PC-3 (cell line): ENCODE data around the gene MYH9. TPM values are rescaled to one million over a fixed set of nuclear protein-coding genes. Genes with fewer than 3 reads are reported as not detected.

Source experiments
- ATAC-seq: fragments of 200-7000 bp; cut with Tn5 transposase; 2 replicates; pipeline ENCODE4 v1.9.1; 2020; ENCODE audit warnings: mild to moderate bottlenecking, moderate library complexity
- BruUV-seq: library from RNA; stranded (reverse); fragments of 400-500 nt; replicated peaks from 2 replicates; lab custom pipeline; 2021; lab: Mats Ljungman, UMichigan
- CTCF ChIA-PET: fragments of 300-600 bp; sonication (Branson Sonifier 250); formaldehyde crosslinking; loops from one replicate; lab custom pipeline; 2022; ENCODE audit warnings: antibody characterized with exemption; lab: Charles Lee
- POLR2A ChIA-PET: fragments of 300-600 bp; sonication (Branson Sonifier 250); formaldehyde crosslinking; loops from one replicate; lab custom pipeline; 2022; ENCODE audit warnings: antibody characterized with exemption; ENCODE audit not compliant: unreplicated experiment; lab: Charles Lee
- DNase-seq: peaks from one replicate; pipeline ENCODE4 v3.0.0-alpha.2; 2015
- H2AFZ ChIP-seq: fragments of 300-600 bp; sonication (generic); 2 replicates; pipeline ENCODE4 v1.6.0; 2016; ENCODE audit warnings: antibody characterized with exemption, low read length
- H3F3A ChIP-seq: fragments of 300-600 bp; sonication (generic); one replicate; pipeline ENCODE4 v1.6.0; 2017; ENCODE audit warnings: antibody characterized with exemption, low read length, control low read depth, mild to moderate bottlenecking; ENCODE audit not compliant: unreplicated experiment
- H3K27ac ChIP-seq: fragments of 300-600 bp; sonication (generic); 2 replicates; pipeline ENCODE4 v1.5.1; 2016; ENCODE audit warnings: mild to moderate bottlenecking, low read length
- H3K27me3 ChIP-seq: fragments of 300-600 bp; sonication (generic); 2 replicates; pipeline ENCODE4 v1.6.1; 2016; ENCODE audit warnings: low read length, mixed read lengths
- H3K36me3 ChIP-seq: fragments of 300-600 bp; sonication (generic); 2 replicates; pipeline ENCODE4 v1.6.1; 2016; ENCODE audit warnings: low read depth, mixed run types, low read length, mixed read lengths
- H3K4me1 ChIP-seq: fragments of 300-600 bp; sonication (generic); 2 replicates; pipeline ENCODE4 v1.5.1; 2016; ENCODE audit warnings: low read length; ENCODE audit not compliant: insufficient read depth
- H3K4me2 ChIP-seq: fragments of 300-600 bp; sonication (generic); 2 replicates; pipeline ENCODE4 v1.6.0; 2016; ENCODE audit warnings: low read length
- H3K4me3 ChIP-seq: fragments of 300-600 bp; sonication (generic); 2 replicates; pipeline ENCODE4 v1.5.1; 2016; ENCODE audit warnings: mild to moderate bottlenecking, low read length, mixed read lengths
- H3K79me2 ChIP-seq: fragments of 300-600 bp; sonication (generic); 2 replicates; pipeline ENCODE4 v1.6.1; 2017; ENCODE audit warnings: low read length, mixed read lengths
- H3K9ac ChIP-seq: fragments of 300-600 bp; sonication (generic); 2 replicates; pipeline ENCODE4 v1.6.0; 2016; ENCODE audit warnings: mild to moderate bottlenecking, low read length
- H3K9me2 ChIP-seq: fragments of 300-600 bp; sonication (generic); replicated peaks from 2 replicates; pipeline ENCODE4 v1.6.1; 2016; ENCODE audit warnings: mixed run types, low read length, mixed read lengths
- H3K9me3 ChIP-seq: fragments of 300-600 bp; sonication (generic); 2 replicates; pipeline ENCODE4 v1.6.1; 2016; ENCODE audit warnings: low read length, mixed read lengths
- H4K20me1 ChIP-seq: fragments of 300-600 bp; sonication (generic); 2 replicates; pipeline ENCODE4 v1.6.1; 2016; ENCODE audit warnings: low read length, mixed read lengths
- CTCF ChIP-seq: fragments of 300-600 bp; sonication (generic); conservative IDR thresholded peaks from 2 replicates; pipeline ENCODE4 v1.5.1; 2017; ENCODE audit warnings: antibody characterized with exemption, low read depth, mild to moderate bottlenecking, low read length
- EZH2 ChIP-seq: fragments of 300-600 bp; sonication (generic); IDR thresholded peaks from one replicate; pipeline ENCODE4 v1.6.1; 2017; ENCODE audit warnings: antibody characterized with exemption, mild to moderate bottlenecking, low read length; ENCODE audit not compliant: unreplicated experiment
- EZH2phosphoT487 ChIP-seq: fragments of 300-600 bp; sonication (generic); IDR thresholded peaks from 2 replicates; pipeline ENCODE4 v1.6.1; 2018; ENCODE audit warnings: mild to moderate bottlenecking, antibody characterized with exemption, low read length, borderline replicate concordance
- intact Hi-C: fragments of 100-400 bp; cut with micrococcal nuclease; formaldehyde crosslinking; loops from 2 replicates; pipeline ENCODE4 v1.9.0; 2023
- total RNA-seq: library from RNA; depleted of rRNA; stranded (reverse); fragments of >200 nt; gene quantifications from 2 replicates; pipeline ENCODE4 v1.2.3, GENCODE V29; 2014

Gene MYH9
- total RNA-seq, 1 experiment from 2014 or later: 357 TPM

DNA sequence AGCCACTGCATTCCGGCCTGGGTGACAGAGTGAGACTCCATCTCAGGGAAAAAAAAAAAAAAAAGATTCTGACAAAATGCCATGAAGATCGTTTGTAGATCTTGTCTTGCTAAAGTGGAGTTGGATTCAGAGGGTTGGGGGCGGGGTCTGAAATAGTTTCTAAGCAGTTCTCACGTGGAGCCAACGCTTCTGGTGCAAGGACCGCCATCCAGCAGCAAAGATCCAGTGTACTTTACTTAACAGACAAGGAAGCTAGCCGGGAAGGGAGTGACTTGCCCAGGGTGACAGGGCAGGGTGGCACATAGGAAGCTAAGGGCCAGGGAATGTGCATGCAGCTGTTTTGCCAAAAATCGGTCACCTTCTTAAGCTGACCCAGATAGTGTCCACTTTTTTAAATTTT lies 107.4 kb downstream of the MYH9 start:
- ATAC-seq: no peak
- H3K79me2 ChIP-seq: no peaks in the 10 kb centered on the region
- no TSS peak for BruUV-seq
- no peaks in the 10 kb centered on the region for H4K20me1 ChIP-seq
- no peak overlapping the region for H3K4me2 ChIP-seq
- H2AFZ ChIP-seq: no peak overlapping the region
- H3K36me3 ChIP-seq: peaks cover 35% of the 10 kb centered on the region
- H3K9ac ChIP-seq: no peak overlapping the region
- no peaks in the 10 kb centered on the region for H3K27me3 ChIP-seq
- H3K9me2 ChIP-seq: no peaks in the 10 kb centered on the region
- no peaks in the 10 kb centered on the region for H3K4me1 ChIP-seq
- H3K9me3 ChIP-seq: no peaks in the 10 kb centered on the region
- no peak for TF ChIP-seq EZH2
- TF ChIP-seq CTCF: no peak
- no peak for TF ChIP-seq EZH2phosphoT487
- intact Hi-C loops: no loop called here
- no peak overlapping the region for H3K4me3 ChIP-seq
- POLR2A ChIA-PET: no interaction called here
- no peak overlapping the region for H3K27ac ChIP-seq
- no peak for DNase-seq
- CTCF ChIA-PET: interaction anchor here (0.7 kb wide), 1 partner anchor 124 kb away, joined by 5 read pairs; no protein-coding TSS in a partner anchor
- no peaks in the 10 kb centered on the region for H3F3A ChIP-seq

DNA sequence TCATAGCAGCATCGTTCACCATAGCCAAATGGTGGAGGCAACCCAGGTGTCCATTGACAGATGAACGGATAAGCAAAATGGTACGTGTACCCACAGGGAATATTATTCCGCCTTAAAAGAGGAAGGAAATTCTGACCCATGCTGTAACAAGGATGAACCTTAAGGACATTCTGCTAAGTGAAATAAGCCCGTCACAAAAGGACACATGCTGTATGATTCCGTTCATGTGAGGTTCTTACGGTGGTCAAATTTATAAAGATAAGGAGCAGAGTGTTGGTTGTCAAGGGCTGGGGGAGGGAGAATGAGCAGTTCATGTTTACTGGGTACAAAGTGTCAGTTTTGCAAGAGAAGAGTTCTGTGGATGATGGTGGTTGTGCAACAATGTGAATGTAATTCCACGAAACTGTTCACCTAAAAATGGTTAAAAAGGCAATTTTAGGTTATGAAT lies 108.5 kb downstream of the MYH9 start:
- H3K4me3 ChIP-seq: no peak overlapping the region
- H3K4me1 ChIP-seq: no peaks in the 10 kb centered on the region
- intact Hi-C loops: no loop called here
- H3F3A ChIP-seq: no peaks in the 10 kb centered on the region
- H3K27me3 ChIP-seq: no peaks in the 10 kb centered on the region
- DNase-seq (no peak), ATAC-seq (no peak)
- H3K36me3 ChIP-seq: peaks cover 24% of the 10 kb centered on the region
- no peak overlapping the region for H3K27ac ChIP-seq
- no peak overlapping the region for H3K9ac ChIP-seq
- ChIA-PET CTCF (no interaction called here), POLR2A (no interaction called here)
- TF ChIP-seq CTCF (no peak), EZH2 (no peak), EZH2phosphoT487 (no peak)
- no peaks in the 10 kb centered on the region for H3K9me2 ChIP-seq
- no peak overlapping the region for H2AFZ ChIP-seq
- no peak overlapping the region for H3K4me2 ChIP-seq
- no peaks in the 10 kb centered on the region for H3K9me3 ChIP-seq
- no TSS peak for BruUV-seq
- no peaks in the 10 kb centered on the region for H3K79me2 ChIP-seq
- no peaks in the 10 kb centered on the region for H4K20me1 ChIP-seq

DNA sequence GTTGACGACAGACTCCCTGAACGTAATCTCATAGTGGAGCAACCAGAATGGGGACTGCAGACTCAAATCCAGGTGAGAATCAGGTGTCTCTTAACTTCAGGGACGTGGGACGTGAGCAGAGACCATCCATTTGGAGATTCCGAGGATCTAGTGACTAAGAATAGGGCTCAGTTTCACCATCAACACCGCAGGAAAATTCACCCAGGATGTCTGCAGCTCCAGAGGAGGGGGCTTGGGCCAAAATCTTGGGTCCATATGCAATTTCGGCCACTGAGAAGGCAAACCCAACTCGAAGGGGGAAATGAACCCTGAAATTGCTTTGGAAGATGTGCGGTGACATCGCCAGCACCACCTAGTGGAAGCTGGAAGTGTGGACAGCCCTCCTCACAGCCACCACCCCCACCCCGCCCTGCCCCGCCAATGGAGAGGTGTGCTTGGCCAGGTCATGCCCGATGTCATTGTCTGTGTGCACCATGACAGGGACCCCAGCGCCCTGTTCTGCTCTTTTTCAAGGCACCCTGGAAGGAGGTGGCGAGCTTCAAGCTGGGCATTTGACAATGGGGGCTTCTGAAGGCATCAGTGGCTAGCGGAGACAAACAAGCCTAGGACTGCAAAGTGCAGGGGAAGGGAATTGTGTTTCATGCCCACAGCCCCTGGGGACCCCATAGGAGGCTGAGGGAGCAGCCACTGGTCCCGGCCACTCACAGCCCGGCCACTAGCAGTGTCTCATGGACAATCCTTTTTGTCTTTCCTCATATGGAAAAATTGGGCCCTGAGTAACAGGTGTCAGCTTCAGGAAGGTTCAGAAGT lies 110.1 kb downstream of the MYH9 start:
- DNase-seq: peak; percentile 50
- Histone ChIP-seq H3K79me2 (no peaks in the 10 kb centered on the region), H3F3A (no peaks in the 10 kb centered on the region), H3K27me3 (no peaks in the 10 kb centered on the region), H3K27ac (no peak overlapping the region), H3K9ac (no peak overlapping the region), H3K36me3 (peaks cover 14% of the 10 kb centered on the region), H3K9me2 (no peaks in the 10 kb centered on the region), H2AFZ (no peak overlapping the region), H3K4me1 (no peaks in the 10 kb centered on the region), H3K4me3 (no peak overlapping the region), H3K4me2 (no peak overlapping the region), H4K20me1 (no peaks in the 10 kb centered on the region), H3K9me3 (no peaks in the 10 kb centered on the region)
- TF ChIP-seq EZH2phosphoT487 (no peak), CTCF (peak; percentile 60)
- BruUV-seq: no TSS peak
- POLR2A ChIA-PET: no interaction called here
- intact Hi-C loops: no loop called here
- CTCF ChIA-PET: interaction anchor here (0.6 to 1.2 kb wide), 4 partner anchors 9 to 79 kb away, joined by 3 to 4 read pairs (median 3); partner anchors contain the start of gene APOL2
- ATAC-seq: peak; percentile 82
